Cardiac fibroblast (primary cell): ENCODE results near the gene TMEM115.

ENCODE experiments used
- DNase-seq, 2 donors: peaks; one replicate each; pipeline versions ENCODE4 v3.0.0 to v3.0.0-alpha.2; 2010; ENCODE audit warnings: low read depth in 2 of 2
- H3K4me3 ChIP-seq, 2 donors: replicated peaks in 1 of 2; 1 replicate in 1 of 2; 2 replicates in 1 of 2; pipeline ENCODE4 v1.5.1; 2011; ENCODE audit warnings: low read depth in 2 of 2, low read length in 2 of 2, mild to moderate bottlenecking in 2 of 2, moderate library complexity in 1 of 2
- TF ChIP-seq, protein P1 (sequence below): IDR thresholded peaks from one replicate; pipeline ENCODE4 v1.5.1; 2011; ENCODE audit warnings: low read depth, mild to moderate bottlenecking, low read length, inconsistent platforms

Gene TMEM115

DNA sequence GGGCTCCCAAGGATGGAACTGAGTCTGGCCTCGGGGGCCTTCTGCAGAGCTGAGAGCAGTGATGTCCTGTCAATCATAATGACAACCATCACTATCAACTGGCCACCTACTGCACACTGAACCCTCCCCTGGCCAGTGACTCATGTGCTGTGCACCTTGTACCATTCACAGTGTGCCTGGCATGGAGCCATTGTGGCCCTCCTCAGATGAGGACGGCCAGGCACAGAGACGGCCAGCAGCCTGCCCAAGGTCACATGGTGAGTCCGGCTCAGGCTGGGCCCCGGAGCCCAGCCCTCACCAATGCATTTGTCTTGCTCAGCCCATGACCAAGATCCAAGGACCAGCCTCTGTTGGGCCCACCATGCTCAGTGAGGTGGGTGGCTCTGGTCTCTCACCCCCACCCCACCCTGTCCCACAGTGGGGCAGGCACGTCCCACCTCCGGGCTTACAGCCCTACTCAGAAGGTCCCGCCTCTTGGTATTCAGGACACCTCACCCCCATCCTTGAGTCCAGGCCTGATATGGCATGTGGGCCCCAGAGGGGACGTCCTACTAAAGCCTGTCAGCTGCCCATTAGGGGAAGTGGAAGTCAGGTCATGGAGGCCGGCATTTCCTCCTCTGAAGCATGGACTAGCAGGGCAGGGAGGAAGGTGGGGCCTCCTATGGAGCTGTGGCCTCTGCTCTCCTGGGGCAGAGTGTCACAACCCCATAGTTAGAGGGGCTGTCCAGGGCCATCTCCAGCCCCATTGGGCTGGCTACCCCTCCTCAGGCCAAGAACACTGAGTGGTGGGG lies 35.9 kb upstream of the TMEM115 start:
- H3K4me3 ChIP-seq, result no peak overlapping the region
- TF ChIP-seq, protein P1, sequence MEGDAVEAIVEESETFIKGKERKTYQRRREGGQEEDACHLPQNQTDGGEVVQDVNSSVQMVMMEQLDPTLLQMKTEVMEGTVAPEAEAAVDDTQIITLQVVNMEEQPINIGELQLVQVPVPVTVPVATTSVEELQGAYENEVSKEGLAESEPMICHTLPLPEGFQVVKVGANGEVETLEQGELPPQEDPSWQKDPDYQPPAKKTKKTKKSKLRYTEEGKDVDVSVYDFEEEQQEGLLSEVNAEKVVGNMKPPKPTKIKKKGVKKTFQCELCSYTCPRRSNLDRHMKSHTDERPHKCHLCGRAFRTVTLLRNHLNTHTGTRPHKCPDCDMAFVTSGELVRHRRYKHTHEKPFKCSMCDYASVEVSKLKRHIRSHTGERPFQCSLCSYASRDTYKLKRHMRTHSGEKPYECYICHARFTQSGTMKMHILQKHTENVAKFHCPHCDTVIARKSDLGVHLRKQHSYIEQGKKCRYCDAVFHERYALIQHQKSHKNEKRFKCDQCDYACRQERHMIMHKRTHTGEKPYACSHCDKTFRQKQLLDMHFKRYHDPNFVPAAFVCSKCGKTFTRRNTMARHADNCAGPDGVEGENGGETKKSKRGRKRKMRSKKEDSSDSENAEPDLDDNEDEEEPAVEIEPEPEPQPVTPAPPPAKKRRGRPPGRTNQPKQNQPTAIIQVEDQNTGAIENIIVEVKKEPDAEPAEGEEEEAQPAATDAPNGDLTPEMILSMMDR, result no peak
- no peak for DNase-seq

DNA sequence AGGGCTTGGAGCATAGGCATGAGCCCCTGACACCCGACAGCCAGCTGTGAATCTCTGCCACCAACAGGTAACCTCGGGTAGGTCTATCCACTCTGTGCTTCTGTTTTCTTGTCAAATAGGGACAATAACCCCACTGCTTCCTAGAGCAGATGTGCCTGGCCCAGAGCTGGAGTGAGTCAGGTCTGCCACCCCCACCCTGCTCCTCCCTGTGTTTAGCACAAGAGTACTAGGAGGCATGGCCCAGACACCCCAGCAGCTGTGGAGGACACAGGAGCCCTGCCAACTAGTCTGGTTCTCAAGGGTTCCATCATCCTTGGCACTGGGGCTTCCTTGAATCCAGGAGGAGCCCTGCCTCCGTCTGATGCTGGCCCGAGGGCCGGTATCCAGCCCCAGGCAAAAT lies 33.7 kb upstream of the TMEM115 start:
- no peak overlapping the region for H3K4me3 ChIP-seq
- DNase-seq, result no peak
- TF ChIP-seq, protein P1, result no peak

DNA sequence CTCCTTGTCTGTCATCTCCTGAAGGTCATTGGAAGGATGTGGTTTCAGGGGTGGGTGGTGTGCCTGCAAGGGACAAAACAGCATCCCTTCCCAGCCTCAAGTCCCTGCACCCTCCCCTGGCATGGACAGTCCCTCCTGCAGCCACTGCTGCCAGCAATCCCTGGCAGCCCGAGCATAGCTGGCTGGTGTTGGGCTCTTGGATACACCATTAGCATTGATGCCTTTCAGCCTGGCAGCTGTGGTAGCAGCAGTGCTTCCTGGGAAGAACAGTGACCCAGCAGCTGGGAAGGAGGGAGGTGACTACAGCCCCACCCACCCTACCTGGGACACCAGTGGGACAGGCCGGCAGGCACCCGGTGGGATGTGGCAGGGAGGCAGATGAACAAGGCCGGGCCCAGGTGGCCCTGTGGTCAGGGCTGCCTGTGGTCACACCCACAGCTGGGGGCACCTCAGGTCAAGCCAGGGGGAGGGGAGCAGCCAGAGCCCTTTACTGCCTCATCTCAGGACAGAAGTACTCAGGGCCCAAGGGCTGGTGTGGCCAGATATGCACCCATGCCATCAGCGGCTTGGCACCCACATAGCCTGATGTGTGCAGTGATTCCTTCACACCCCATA lies 32.9 kb upstream of the TMEM115 start:
- no peak overlapping the region for H3K4me3 ChIP-seq
- TF ChIP-seq, protein P1, result no peak
- no peak for DNase-seq

DNA sequence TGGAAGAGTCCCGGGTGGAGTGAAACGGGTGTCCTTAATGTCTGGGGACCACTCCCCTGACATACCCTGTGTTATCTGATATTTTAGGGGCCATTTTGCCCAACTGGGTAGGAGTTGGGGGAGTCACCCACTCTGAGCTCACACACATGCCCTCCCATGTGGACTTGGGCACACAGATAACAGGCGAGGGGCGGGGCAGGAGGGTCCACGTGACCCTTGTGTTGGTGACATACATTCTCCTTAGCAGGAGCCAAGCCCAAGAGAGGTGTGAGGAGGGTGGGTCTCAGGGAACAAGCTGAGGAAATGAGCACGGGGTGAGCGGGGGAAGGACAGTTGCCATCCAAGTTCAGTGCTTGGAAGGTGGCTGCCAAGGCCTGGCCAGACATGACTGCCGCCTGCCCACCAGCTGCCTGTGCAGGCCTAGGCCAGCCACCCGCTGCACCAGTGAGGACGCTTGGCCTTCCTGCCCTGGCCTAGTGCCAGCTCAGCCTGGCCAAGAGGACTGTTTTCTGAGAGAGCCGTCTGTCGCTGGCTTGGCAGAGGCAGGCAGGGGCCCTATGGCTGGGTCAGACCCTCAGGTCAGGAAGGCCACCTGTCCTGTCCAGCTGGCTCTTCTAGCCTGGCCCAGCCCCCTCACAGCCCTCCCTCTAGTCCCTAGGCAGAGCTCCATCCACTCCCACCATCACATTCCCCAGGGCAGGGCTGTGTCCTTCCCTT lies 31.3 kb upstream of the TMEM115 start:
- H3K4me3 ChIP-seq, result no peak overlapping the region
- TF ChIP-seq, protein P1, result no peak

DNA sequence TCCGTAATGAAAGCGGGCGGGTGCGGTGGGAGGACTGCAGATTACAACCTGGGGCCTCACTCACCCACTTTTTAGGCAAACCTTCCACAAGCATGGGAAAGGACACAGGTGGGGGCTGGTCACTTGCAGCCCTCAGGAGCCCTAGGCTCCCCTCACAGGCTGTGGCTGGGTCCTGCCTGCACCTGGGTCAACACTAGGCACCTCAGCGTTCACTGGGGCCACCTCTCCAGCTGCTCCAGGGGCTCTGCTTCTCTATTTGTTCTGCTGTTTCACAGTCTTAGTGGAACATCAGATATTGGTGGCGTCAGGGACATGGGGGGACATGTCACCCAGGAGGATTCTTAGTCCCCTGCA lies 30.1 kb upstream of the TMEM115 start:
- no peak for DNase-seq
- TF ChIP-seq, protein P1, result no peak
- H3K4me3 ChIP-seq, result no peak overlapping the region

More for the DNA sequence above, 31.3 kb upstream of the TMEM115 start:
- DNase-seq, result no peak

DNA sequence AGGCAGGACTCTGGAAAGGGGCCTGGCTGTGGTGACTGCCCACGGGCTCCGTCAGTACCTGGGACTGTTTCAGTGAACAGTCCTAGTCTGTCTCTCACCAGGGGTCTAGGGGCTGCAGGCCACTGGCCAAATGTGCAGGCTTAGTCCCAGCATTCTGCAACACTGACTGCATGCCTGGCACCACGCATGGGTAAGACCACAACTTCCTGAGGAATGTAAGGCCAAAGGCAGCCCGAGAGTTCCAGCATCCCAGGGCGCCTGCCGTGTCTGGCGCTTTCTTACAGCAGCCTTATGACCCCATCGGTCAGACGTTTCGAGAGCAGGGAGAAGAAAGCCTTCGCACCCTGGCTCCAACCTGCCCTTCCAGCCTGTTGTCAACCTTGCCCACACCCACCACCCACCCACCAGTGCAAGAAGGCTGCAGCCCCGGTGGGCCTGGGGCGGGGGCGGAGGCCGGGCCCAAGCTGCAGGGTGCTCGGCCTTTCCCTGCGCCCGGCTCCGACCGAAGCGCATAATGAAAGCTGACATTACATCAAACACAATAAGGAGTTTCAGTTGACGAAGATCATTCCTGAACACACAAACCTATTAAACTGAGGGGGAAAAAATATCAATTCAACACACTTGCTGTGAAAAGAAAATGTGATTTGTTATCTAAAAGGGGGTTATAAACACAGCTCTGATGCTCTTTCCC lies 29.5 kb upstream of the TMEM115 start:
- H3K4me3 ChIP-seq, result no peak overlapping the region
- TF ChIP-seq, protein P1, result no peak
- DNase-seq, result no peak
